ENCODE measurements around the gene DNAH14. TPM values are rescaled to one million over a fixed set of nuclear protein-coding genes. Genes with fewer than 3 reads are reported as not detected.
"Not testable (repeated sequence)": the region's sequence is repeated elsewhere in the genome, so short reads cannot be mapped to it uniquely, and the experiment has no call there.

DNAH14 gene
- total and polyA plus RNA-seq, 2 experiments from 2014 or later, result 13.5 to 40.8 TPM

DNA sequence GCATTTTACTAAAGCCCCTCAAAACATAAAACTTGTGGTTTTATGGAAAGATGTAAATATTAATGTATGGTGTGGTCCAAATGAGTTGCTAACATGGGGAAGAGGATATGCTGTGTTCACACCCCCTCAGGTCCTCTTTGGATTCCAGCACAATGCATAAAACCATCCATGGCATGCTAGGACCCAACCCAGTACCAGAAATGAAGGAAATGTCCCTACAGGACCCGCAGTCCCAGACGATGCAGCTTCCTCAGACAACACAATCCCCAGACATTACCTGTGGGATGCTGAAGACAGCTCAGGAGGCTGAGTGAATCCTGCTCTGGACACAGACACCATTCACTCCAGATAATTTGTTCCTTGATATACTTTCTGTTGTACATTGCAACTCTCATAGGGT, 296.2 kb downstream of the DNAH14 start:
- no peaks in the 10 kb centered on the region for H3K4me1 ChIP-seq (ENCODE audit: low read depth)
- no peak overlapping the region for H3K27ac ChIP-seq
- H3K27me3 ChIP-seq, result no peaks in the 10 kb centered on the region
- no peaks in the 10 kb centered on the region for H3K9me3 ChIP-seq (ENCODE audit: low read depth)
- DNase-seq (ENCODE audit: low read depth in 1 of 2, low spot score in 1 of 2), result no peak
- no peak overlapping the region for H3K4me3 ChIP-seq
- no peaks in the 10 kb centered on the region for H3K36me3 ChIP-seq
- TF ChIP-seq CTCF (IDR thresholded peaks at IDR 0.05; ENCODE audit: low read depth, low read length), result no peak

DNA sequence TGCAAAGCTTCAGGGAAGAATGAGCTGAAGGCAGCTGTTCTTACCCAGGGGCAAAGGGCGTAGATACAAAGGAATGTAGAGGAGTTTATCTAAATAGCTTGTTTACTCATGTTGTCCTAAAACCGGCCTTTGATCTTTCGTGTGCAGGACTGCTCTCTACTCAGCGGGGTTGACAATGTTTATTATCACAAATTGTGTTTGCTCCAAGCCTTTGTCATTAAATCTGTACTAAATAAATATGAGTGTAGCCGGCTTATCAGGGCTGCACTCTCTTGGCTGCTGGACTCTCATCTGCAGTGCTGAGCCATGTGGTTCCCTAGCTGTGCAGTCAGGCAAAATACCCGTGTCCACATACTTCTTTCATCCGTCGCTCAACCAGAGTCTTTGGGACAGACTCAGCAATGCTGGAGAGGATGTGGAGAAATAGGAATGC, 299.4 kb downstream of the DNAH14 start:
- H3K4me3 ChIP-seq, result no peak overlapping the region

GRCh38 chr1:225229429-225229828, 300.0 kb downstream of the DNAH14 start:
- H3K27me3 ChIP-seq; H3K4me1 ChIP-seq (ENCODE audit: low read depth); DNase-seq (ENCODE audit: low read depth in 1 of 2, low spot score in 1 of 2); H3K36me3 ChIP-seq; H3K4me3 ChIP-seq; H3K27ac ChIP-seq; H3K9me3 ChIP-seq (ENCODE audit: low read depth): not testable (repeated sequence)

More for the DNA sequence above, 299.4 kb downstream of the DNAH14 start:
- Histone ChIP-seq H3K4me1 (ENCODE audit: low read depth) (no peaks in the 10 kb centered on the region), H3K9me3 (ENCODE audit: low read depth) (no peaks in the 10 kb centered on the region), H3K27me3 (no peaks in the 10 kb centered on the region), H3K27ac (no peak overlapping the region), H3K36me3 (no peaks in the 10 kb centered on the region)
- DNase-seq (ENCODE audit: low read depth in 1 of 2, low spot score in 1 of 2), result no peak
- TF ChIP-seq CTCF (IDR thresholded peaks at IDR 0.05; ENCODE audit: low read depth, low read length), result no peak

- H3K27me3 ChIP-seq, result no peaks in the 10 kb centered on the region
- no peak for DNase-seq (ENCODE audit: low read depth in 1 of 2, low spot score in 1 of 2)
- no peak overlapping the region for H3K27ac ChIP-seq
- no peaks in the 10 kb centered on the region for H3K4me1 ChIP-seq (ENCODE audit: low read depth)
- no peaks in the 10 kb centered on the region for H3K9me3 ChIP-seq (ENCODE audit: low read depth)
- H3K4me3 ChIP-seq, result no peak overlapping the region
- no peaks in the 10 kb centered on the region for H3K36me3 ChIP-seq
- no peak for TF ChIP-seq CTCF (IDR thresholded peaks at IDR 0.05; ENCODE audit: low read depth, low read length)
Observed at GRCh38 chr1:225230483-225230882, 301.0 kb downstream of the DNAH14 start.

DNA sequence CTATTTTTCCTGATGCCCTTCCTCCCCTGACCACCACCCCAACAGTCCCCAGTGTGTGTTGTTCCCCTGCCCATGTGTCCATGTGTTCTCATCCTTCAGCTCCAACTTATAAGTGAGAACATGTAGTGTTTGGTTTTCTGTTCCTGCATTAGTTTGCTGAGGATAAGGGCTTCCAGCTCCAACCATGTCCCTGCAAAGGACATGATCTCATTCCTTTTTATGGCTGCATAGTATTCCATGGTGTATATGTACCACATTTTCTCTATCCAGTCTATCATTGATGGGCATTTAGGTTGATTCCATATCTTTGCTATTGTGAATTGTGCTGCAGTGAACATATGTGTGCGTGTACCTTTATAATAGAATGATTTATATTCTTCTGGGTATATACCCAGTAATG, 303.5 kb downstream of the DNAH14 start:
- H3K4me1 ChIP-seq (ENCODE audit: low read depth); H3K27me3 ChIP-seq; H3K27ac ChIP-seq; DNase-seq (ENCODE audit: low read depth in 1 of 2, low spot score in 1 of 2); H3K36me3 ChIP-seq; H3K9me3 ChIP-seq (ENCODE audit: low read depth); H3K4me3 ChIP-seq: not testable (repeated sequence)

DNA sequence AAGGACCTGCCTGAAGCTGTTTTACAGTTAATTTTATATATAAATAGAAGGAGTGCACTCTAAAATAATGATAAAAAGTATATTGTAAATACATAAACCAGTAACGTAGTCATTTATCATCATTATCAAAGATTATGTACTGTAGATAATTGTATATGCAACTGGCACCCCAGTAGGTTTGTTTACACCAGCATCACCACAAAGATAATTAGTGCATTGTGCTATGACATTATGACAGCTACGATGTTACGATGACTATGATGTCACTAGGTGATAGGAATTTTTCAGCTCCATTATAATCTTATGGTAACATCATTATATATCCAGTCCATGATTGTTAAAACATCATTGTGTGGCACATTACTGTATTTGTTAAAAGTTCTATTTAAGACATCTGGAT, 313.1 kb downstream of the DNAH14 start:
- Histone ChIP-seq H3K27me3 (no peaks in the 10 kb centered on the region), H3K9me3 (ENCODE audit: low read depth) (no peaks in the 10 kb centered on the region), H3K27ac (no peak overlapping the region), H3K4me3 (no peak overlapping the region), H3K4me1 (ENCODE audit: low read depth) (no peaks in the 10 kb centered on the region), H3K36me3 (no peaks in the 10 kb centered on the region)
- TF ChIP-seq CTCF (IDR thresholded peaks at IDR 0.05; ENCODE audit: low read depth, low read length), result no peak
- DNase-seq (ENCODE audit: low read depth in 1 of 2, low spot score in 1 of 2), result no peak

DNA sequence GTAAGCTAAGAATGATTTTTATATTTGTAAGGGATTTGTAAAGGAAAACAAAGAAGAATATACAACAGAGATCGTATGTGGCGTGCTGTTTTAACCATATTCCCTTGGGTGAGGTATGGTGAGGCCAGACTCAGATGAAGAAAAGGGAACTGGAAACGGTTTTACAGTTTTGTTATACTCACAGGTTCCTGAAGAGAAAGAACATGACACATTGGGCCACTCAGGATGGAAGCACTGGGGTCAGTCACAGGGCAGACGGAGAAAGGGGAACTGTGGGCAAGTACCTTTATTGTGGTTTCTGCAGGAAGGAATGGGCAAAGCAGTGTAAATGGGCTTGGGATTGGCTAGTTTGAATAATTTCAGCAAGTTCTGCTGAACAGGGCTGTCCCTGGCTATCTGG, 321.0 kb downstream of the DNAH14 start:
- no peaks in the 10 kb centered on the region for H3K36me3 ChIP-seq
- no peaks in the 10 kb centered on the region for H3K9me3 ChIP-seq (ENCODE audit: low read depth)
- H3K27ac ChIP-seq, result no peak overlapping the region
- H3K27me3 ChIP-seq, result no peaks in the 10 kb centered on the region
- no peak for TF ChIP-seq CTCF (IDR thresholded peaks at IDR 0.05; ENCODE audit: low read depth, low read length)
- no peak for DNase-seq (ENCODE audit: low read depth in 1 of 2, low spot score in 1 of 2)
- H3K4me1 ChIP-seq (ENCODE audit: low read depth), result no peaks in the 10 kb centered on the region
- no peak overlapping the region for H3K4me3 ChIP-seq

Data from cardiac muscle cell (in vitro differentiated cells and primary cell).